Coronary artery (tissue), 2 donors: ENCODE measurements around the gene STXBP5.
"Not testable (repeated sequence)": the region's sequence is repeated elsewhere in the genome, so short reads cannot be mapped to it uniquely, and the experiment has no call there.

Experiments
- DNase-seq: peaks from one replicate; pipeline ENCODE4 v3.0.0-alpha.2; 2017; ENCODE audit warnings: low spot score
- H3K27ac ChIP-seq, 2 donors: fragments of 200-600 bp; sonication (generic); one replicate each; pipeline ENCODE4 v1.5.1; 2016 to 2019
- H3K4me3 ChIP-seq: fragments of 200-600 bp; sonication (generic); 2 replicates; pipeline ENCODE4 v1.5.1; 2016; ENCODE audit warnings: mild to moderate bottlenecking, moderate library complexity
- TF ChIP-seq, protein P1 (sequence below): fragments of 200-600 bp; sonication (generic); IDR thresholded peaks from one replicate; pipeline ENCODE4 v1.5.1; 2019; ENCODE audit warnings: antibody characterized with exemption

Gene STXBP5

GRCh38 chr6:147238906-147239305 is 34.7 kb downstream of the STXBP5 start:
- Histone ChIP-seq H3K4me3 (no peak overlapping the region), H3K27ac (no peak overlapping the region)
- TF ChIP-seq, protein P1, sequence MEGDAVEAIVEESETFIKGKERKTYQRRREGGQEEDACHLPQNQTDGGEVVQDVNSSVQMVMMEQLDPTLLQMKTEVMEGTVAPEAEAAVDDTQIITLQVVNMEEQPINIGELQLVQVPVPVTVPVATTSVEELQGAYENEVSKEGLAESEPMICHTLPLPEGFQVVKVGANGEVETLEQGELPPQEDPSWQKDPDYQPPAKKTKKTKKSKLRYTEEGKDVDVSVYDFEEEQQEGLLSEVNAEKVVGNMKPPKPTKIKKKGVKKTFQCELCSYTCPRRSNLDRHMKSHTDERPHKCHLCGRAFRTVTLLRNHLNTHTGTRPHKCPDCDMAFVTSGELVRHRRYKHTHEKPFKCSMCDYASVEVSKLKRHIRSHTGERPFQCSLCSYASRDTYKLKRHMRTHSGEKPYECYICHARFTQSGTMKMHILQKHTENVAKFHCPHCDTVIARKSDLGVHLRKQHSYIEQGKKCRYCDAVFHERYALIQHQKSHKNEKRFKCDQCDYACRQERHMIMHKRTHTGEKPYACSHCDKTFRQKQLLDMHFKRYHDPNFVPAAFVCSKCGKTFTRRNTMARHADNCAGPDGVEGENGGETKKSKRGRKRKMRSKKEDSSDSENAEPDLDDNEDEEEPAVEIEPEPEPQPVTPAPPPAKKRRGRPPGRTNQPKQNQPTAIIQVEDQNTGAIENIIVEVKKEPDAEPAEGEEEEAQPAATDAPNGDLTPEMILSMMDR: no peak
- no peak for DNase-seq

- TF ChIP-seq, protein P1: no peak
- H3K27ac ChIP-seq: no peak overlapping the region
- no peak overlapping the region for H3K4me3 ChIP-seq
- no peak for DNase-seq
These were observed 40.6 kb downstream of the STXBP5 start for GRCh38 chr6:147244832-147245231.

DNA sequence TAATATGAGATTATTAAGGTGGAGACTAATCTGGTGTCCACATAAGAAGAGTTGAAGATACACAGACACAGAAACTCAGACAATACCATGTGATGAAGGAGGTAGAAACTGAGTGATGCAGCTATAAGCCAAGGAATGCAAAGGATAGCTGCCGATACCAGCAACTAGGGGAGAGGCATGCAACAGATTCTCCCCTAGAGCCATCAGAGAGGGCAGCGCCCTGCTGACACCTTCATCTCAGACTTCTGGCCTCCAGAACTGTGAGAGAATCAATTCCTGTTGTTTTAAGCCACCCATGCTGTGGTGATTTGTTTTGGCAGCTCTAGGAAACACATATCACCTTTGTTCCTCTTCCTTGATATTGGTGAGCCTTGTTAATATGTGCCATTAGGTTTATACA is 41.5 kb downstream of the STXBP5 start:
- TF ChIP-seq, protein P1: no peak
- no peak for DNase-seq
- no peak overlapping the region for H3K4me3 ChIP-seq
- no peak overlapping the region for H3K27ac ChIP-seq

- H3K27ac ChIP-seq: no peak overlapping the region
- no peak for DNase-seq
- no peak overlapping the region for H3K4me3 ChIP-seq
- TF ChIP-seq, protein P1: no peak
These were observed 42.8 kb downstream of the STXBP5 start for GRCh38 chr6:147246853-147247635.

DNA sequence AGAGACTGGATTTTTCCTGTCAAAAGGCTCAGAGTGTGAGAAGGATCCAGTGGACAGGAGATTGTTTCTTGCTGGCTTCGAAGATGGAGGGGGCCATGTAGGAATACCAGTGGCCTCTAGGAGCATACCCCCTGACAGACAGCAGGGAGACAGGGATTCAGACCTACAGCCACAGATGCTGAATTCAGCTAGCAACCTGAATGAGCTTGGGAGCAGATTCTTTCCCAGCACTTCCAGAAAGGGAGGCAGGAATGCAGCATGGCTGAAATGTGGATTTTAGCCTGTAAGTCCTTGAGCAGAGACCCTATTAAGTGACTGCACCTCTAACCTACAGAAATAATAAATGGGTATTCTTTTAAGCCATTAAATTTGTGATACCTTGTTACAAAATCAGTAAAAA is 44.6 kb downstream of the STXBP5 start:
- H3K4me3 ChIP-seq: no peak overlapping the region

GRCh38 chr6:147251072-147251471 is 46.9 kb downstream of the STXBP5 start:
- no peak for DNase-seq
- TF ChIP-seq, protein P1: no peak
- Histone ChIP-seq H3K27ac (no peak overlapping the region), H3K4me3 (no peak overlapping the region)

More for the DNA sequence above, 44.6 kb downstream of the STXBP5 start:
- DNase-seq: no peak
- TF ChIP-seq, protein P1: no peak
- no peak overlapping the region for H3K27ac ChIP-seq

- not testable (repeated sequence) for H3K27ac ChIP-seq, H3K4me3 ChIP-seq, DNase-seq
These were observed 50.8 kb downstream of the STXBP5 start for GRCh38 chr6:147254929-147255473.
